ENCODE data around the gene DNAH17.

Gene DNAH17

GRCh38 chr17:78494696-78495330, 82.4 kb downstream of the DNAH17 start:
- DNase-seq (ENCODE audit: low read depth) = no peak

GRCh38 chr17:78493853-78494695, 83.1 kb downstream of the DNAH17 start:
- no peak for DNase-seq (ENCODE audit: low read depth)

- DNase-seq (ENCODE audit: low read depth) = no peak
These were observed 83.7 kb downstream of the DNAH17 start for GRCh38 chr17:78493450-78493849.

- no peak for DNase-seq (ENCODE audit: low read depth)
These were observed 84.9 kb downstream of the DNAH17 start for GRCh38 chr17:78492116-78492799.

GRCh38 chr17:78491236-78492115, 85.7 kb downstream of the DNAH17 start:
- no peak for DNase-seq (ENCODE audit: low read depth)

GRCh38 chr17:78490673-78491072, 86.5 kb downstream of the DNAH17 start:
- no peak for DNase-seq (ENCODE audit: low read depth)

- no peak for DNase-seq (ENCODE audit: low read depth)
These were observed 87.0 kb downstream of the DNAH17 start for GRCh38 chr17:78490156-78490555.

GRCh38 chr17:78488867-78489634, 88.1 kb downstream of the DNAH17 start:
- no peak for DNase-seq (ENCODE audit: low read depth)

- DNase-seq (ENCODE audit: low read depth) = no peak
These were observed 89.0 kb downstream of the DNAH17 start for GRCh38 chr17:78488156-78488555.

- no peak for DNase-seq (ENCODE audit: low read depth)
These were observed 90.1 kb downstream of the DNAH17 start for GRCh38 chr17:78486946-78487680.

- DNase-seq (ENCODE audit: low read depth) = no peak
These were observed 90.9 kb downstream of the DNAH17 start for GRCh38 chr17:78486228-78486802.

GRCh38 chr17:78485290-78486168, 91.7 kb downstream of the DNAH17 start:
- no peak for DNase-seq (ENCODE audit: low read depth)

GRCh38 chr17:78484271-78485246, 92.6 kb downstream of the DNAH17 start:
- no peak for DNase-seq (ENCODE audit: low read depth)

- no peak for DNase-seq (ENCODE audit: low read depth)
These were observed 97.8 kb downstream of the DNAH17 start for GRCh38 chr17:78479369-78479768.

GRCh38 chr17:78478757-78479297, 98.4 kb downstream of the DNAH17 start:
- no peak for DNase-seq (ENCODE audit: low read depth)

- DNase-seq (ENCODE audit: low read depth) = no peak
These were observed 99.1 kb downstream of the DNAH17 start for GRCh38 chr17:78477913-78478756.

GRCh38 chr17:78476973-78477372, 100.2 kb downstream of the DNAH17 start:
- DNase-seq (ENCODE audit: low read depth) = no peak

All from GM04504 (cell line).